ENCODE results near the gene CHP1. TPM values are rescaled to one million over a fixed set of nuclear protein-coding genes. Genes with fewer than 3 reads are reported as not detected.
A peak's percentile ranks its signal among the peaks of the same experiment; 100 is the strongest.

Gene CHP1
- total RNA-seq, 1 experiment from 2014 or later = 71.2 TPM

DNA sequence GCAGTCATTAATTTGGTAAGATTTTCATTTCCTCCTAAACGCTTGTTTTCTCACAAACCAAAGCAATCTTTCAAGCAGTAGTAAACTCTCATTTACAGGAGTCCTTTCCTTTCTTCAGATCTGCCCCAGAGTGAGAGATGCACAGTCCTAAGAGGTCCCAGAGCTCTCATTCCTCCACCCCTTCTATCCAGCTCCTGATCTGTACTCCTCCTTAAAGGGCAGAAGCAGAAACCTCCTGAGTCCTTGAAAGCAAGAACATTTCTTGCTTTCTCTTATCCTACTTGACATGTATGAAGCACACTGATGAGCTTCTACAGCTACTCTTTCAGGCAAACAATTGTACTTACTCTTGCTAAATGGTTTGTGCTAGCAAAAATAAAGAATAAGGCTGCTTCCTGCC lies 12.2 kb upstream of the CHP1 start:
- peaks cover 8% of the 10 kb centered on the region for H3K27me3 ChIP-seq (replicated peaks; ENCODE audit: insufficient read depth, low read depth, low read length, poor library complexity)
- no peaks in the 10 kb centered on the region for H3K9me3 ChIP-seq (ENCODE audit: low read depth, low read length, poor library complexity, severe bottlenecking)
- ChIA-PET POLR2A (ENCODE audit: low non-redundant PET) (no interaction called here), CTCF (no interaction called here)
- no peak for TF ChIP-seq EZH2 (IDR thresholded peaks at IDR 0.05; ENCODE audit: borderline replicate concordance, low read depth, low read length, poor library complexity, severe bottlenecking)
- TF ChIP-seq, protein P1, sequence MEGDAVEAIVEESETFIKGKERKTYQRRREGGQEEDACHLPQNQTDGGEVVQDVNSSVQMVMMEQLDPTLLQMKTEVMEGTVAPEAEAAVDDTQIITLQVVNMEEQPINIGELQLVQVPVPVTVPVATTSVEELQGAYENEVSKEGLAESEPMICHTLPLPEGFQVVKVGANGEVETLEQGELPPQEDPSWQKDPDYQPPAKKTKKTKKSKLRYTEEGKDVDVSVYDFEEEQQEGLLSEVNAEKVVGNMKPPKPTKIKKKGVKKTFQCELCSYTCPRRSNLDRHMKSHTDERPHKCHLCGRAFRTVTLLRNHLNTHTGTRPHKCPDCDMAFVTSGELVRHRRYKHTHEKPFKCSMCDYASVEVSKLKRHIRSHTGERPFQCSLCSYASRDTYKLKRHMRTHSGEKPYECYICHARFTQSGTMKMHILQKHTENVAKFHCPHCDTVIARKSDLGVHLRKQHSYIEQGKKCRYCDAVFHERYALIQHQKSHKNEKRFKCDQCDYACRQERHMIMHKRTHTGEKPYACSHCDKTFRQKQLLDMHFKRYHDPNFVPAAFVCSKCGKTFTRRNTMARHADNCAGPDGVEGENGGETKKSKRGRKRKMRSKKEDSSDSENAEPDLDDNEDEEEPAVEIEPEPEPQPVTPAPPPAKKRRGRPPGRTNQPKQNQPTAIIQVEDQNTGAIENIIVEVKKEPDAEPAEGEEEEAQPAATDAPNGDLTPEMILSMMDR (conservative IDR thresholded peaks at IDR 0.05; ENCODE audit: low read depth, low read length) = no peak
- intact Hi-C loops (cut with micrococcal nuclease; ENCODE audit: unreplicated experiment) = no loop called here
- H3K4me1 ChIP-seq (ENCODE audit: insufficient read depth, low read length, poor library complexity, severe bottlenecking) = no peaks in the 10 kb centered on the region
- BruUV-seq (replicated peaks) = no TSS peak
- no peak overlapping the region for H3K4me3 ChIP-seq (ENCODE audit: low read depth, low read length, poor library complexity, severe bottlenecking)
- no peak for DNase-seq (ENCODE audit: low spot score)
- no peaks in the 10 kb centered on the region for H3K36me3 ChIP-seq (ENCODE audit: insufficient read depth, low read length, poor library complexity, severe bottlenecking)
- H3K27ac ChIP-seq (ENCODE audit: low read depth, low read length, poor library complexity, severe bottlenecking) = no peak overlapping the region

GRCh38 chr15:41219381-41219780 lies 11.7 kb upstream of the CHP1 start:
- Histone ChIP-seq H3K36me3 (ENCODE audit: insufficient read depth, low read length, poor library complexity, severe bottlenecking) (no peaks in the 10 kb centered on the region), H3K27ac (ENCODE audit: low read depth, low read length, poor library complexity, severe bottlenecking) (no peak overlapping the region), H3K4me1 (ENCODE audit: insufficient read depth, low read length, poor library complexity, severe bottlenecking) (no peaks in the 10 kb centered on the region), H3K4me3 (ENCODE audit: low read depth, low read length, poor library complexity, severe bottlenecking) (no peak overlapping the region), H3K27me3 (replicated peaks; ENCODE audit: insufficient read depth, low read depth, low read length, poor library complexity) (peaks cover 8% of the 10 kb centered on the region), H3K9me3 (ENCODE audit: low read depth, low read length, poor library complexity, severe bottlenecking) (no peaks in the 10 kb centered on the region)
- ChIA-PET CTCF (no interaction called here), POLR2A (ENCODE audit: low non-redundant PET) (no interaction called here)
- intact Hi-C loops (cut with micrococcal nuclease; ENCODE audit: unreplicated experiment) = no loop called here
- no TSS peak for BruUV-seq (replicated peaks)
- TF ChIP-seq EZH2 (IDR thresholded peaks at IDR 0.05; ENCODE audit: borderline replicate concordance, low read depth, low read length, poor library complexity, severe bottlenecking) = no peak
- TF ChIP-seq, protein P1 (conservative IDR thresholded peaks at IDR 0.05; ENCODE audit: low read depth, low read length) = no peak
- DNase-seq (ENCODE audit: low spot score) = no peak

GRCh38 chr15:41230345-41230649 lies 771 bp upstream of the CHP1 start:
- H3K27ac ChIP-seq (ENCODE audit: low read depth, low read length, poor library complexity, severe bottlenecking) = peak overlapping the region; percentile 89
- no peaks in the 10 kb centered on the region for H3K27me3 ChIP-seq (replicated peaks; ENCODE audit: insufficient read depth, low read depth, low read length, poor library complexity)
- H3K4me1 ChIP-seq (ENCODE audit: insufficient read depth, low read length, poor library complexity, severe bottlenecking) = no peaks in the 10 kb centered on the region
- ChIA-PET CTCF (no interaction called here), POLR2A (ENCODE audit: low non-redundant PET) (no interaction called here)
- no TSS peak for BruUV-seq (replicated peaks)
- intact Hi-C loops (cut with micrococcal nuclease; ENCODE audit: unreplicated experiment) = loop anchor here (5.0 kb wide), 1 partner anchor 278 kb away; the partner anchor contains the start of gene CHAC1
- no peak for TF ChIP-seq EZH2 (IDR thresholded peaks at IDR 0.05; ENCODE audit: borderline replicate concordance, low read depth, low read length, poor library complexity, severe bottlenecking)
- TF ChIP-seq, protein P1 (conservative IDR thresholded peaks at IDR 0.05; ENCODE audit: low read depth, low read length) = no peak
- H3K4me3 ChIP-seq (ENCODE audit: low read depth, low read length, poor library complexity, severe bottlenecking) = peak overlapping the region; percentile 72
- no peak for DNase-seq (ENCODE audit: low spot score)
- no peaks in the 10 kb centered on the region for H3K9me3 ChIP-seq (ENCODE audit: low read depth, low read length, poor library complexity, severe bottlenecking)
- H3K36me3 ChIP-seq (ENCODE audit: insufficient read depth, low read length, poor library complexity, severe bottlenecking) = no peaks in the 10 kb centered on the region

All from A673 (cell line).